AG04450 (cell line): ENCODE results near the gene ZNF317. TPM values are rescaled to one million over a fixed set of nuclear protein-coding genes. Genes with fewer than 3 reads are reported as not detected.
"Not testable (repeated sequence)": the region's sequence is repeated elsewhere in the genome, so short reads cannot be mapped to it uniquely, and the experiment has no call there.

Experiments used
- CTCF ChIA-PET: fragments of 300-600, 350-600 bp; formaldehyde crosslinking; extraction: SDS; loops from one replicate; lab custom pipeline; 2022; ENCODE audit warnings: antibody characterized with exemption, inconsistent platforms; lab: Charles Lee
- POLR2A ChIA-PET: fragments of 350-600 bp; formaldehyde crosslinking; extraction: SDS; loops from one replicate; lab custom pipeline; 2021; ENCODE audit warnings: antibody characterized with exemption, inconsistent platforms; lab: Yijun Ruan, JAX
- DNase-seq: peaks from one replicate; pipeline ENCODE4 v3.0.0-alpha.2; 2011; ENCODE audit warnings: low read depth, low spot score
- H3K27ac ChIP-seq: one replicate; pipeline ENCODE4 v1.5.1; 2012; ENCODE audit warnings: low read depth, low read length, control low read depth
- H3K27me3 ChIP-seq: one replicate; pipeline ENCODE4 v1.6.0; 2012; ENCODE audit warnings: low read length; ENCODE audit not compliant: control insufficient read depth, insufficient read depth
- H3K4me3 ChIP-seq: 2 replicates; pipeline ENCODE4 v1.5.1; 2011; ENCODE audit warnings: mild to moderate bottlenecking, low read depth, low read length, control low read depth
- H3K9me3 ChIP-seq: 2 replicates; pipeline ENCODE4 v1.5.1; 2012; ENCODE audit warnings: low read length; ENCODE audit not compliant: control insufficient read depth, insufficient read depth
- polyA plus RNA-seq: library from polyadenylated mRNA; depleted of rRNA; stranded (reverse); fragments of >200 nt; gene quantifications from 2 replicates; pipeline ENCODE4 v1.2.3, GENCODE V29; 2011; rRNA removed
- TF ChIP-seq, protein P1 (sequence below): IDR thresholded peaks from 2 replicates; pipeline ENCODE4 v1.5.1; 2011; ENCODE audit warnings: low read depth, low read length, control low read depth, inconsistent platforms

The ZNF317 gene
- polyA plus RNA-seq, 1 experiment = 19.6 TPM

DNA sequence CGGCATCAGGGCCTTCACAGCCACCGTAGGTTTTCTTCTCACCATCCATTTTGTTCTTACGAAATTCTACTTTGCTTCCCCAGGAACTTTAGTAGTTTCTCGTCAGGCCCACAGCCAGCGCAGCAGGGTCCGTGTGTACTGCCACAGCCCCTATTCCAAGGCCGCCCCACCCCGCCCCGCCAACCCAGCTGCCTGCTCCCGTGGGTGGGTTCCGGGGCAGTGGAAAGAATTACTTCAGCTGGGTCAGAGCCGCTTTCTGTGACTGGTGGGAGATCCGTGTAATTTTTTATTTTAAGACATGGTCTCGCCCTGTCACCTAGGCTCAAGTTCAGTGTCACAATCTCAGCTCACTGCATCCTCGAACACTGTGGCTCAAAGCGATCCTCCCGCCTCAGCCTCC lies 42.8 kb downstream of the ZNF317 start:
- ChIA-PET CTCF (no interaction called here), POLR2A (no interaction called here)
- no peak overlapping the region for H3K4me3 ChIP-seq
- H3K27me3 ChIP-seq = no peaks in the 10 kb centered on the region
- no peak overlapping the region for H3K27ac ChIP-seq
- TF ChIP-seq, protein P1, sequence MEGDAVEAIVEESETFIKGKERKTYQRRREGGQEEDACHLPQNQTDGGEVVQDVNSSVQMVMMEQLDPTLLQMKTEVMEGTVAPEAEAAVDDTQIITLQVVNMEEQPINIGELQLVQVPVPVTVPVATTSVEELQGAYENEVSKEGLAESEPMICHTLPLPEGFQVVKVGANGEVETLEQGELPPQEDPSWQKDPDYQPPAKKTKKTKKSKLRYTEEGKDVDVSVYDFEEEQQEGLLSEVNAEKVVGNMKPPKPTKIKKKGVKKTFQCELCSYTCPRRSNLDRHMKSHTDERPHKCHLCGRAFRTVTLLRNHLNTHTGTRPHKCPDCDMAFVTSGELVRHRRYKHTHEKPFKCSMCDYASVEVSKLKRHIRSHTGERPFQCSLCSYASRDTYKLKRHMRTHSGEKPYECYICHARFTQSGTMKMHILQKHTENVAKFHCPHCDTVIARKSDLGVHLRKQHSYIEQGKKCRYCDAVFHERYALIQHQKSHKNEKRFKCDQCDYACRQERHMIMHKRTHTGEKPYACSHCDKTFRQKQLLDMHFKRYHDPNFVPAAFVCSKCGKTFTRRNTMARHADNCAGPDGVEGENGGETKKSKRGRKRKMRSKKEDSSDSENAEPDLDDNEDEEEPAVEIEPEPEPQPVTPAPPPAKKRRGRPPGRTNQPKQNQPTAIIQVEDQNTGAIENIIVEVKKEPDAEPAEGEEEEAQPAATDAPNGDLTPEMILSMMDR = no peak
- no peak for DNase-seq
- peaks cover 20% of the 10 kb centered on the region for H3K9me3 ChIP-seq

DNA sequence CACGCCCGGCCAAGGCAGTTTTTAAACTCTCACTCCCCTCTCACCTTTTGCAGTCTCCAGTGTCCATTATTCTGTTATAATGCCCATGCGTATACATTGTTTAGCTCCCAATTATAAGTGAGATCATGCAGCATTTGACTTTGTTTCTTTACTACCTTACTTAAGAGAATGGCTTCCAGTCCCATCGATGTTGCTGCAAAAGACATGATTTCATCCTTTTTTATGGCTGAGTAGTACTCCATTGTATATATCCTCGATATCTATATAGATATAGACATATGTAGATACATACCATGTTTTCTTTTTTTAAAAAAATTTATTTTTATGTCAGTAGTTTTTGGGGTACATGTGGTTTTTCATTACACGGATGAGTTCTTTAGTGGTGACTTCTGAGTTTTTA lies 47.0 kb downstream of the ZNF317 start:
- no peak overlapping the region for H3K4me3 ChIP-seq
- ChIA-PET POLR2A (no interaction called here), CTCF (no interaction called here)
- H3K27me3 ChIP-seq = no peaks in the 10 kb centered on the region
- no peak overlapping the region for H3K27ac ChIP-seq
- H3K9me3 ChIP-seq = peaks cover 24% of the 10 kb centered on the region
- DNase-seq = no peak
- TF ChIP-seq, protein P1 = no peak

DNA sequence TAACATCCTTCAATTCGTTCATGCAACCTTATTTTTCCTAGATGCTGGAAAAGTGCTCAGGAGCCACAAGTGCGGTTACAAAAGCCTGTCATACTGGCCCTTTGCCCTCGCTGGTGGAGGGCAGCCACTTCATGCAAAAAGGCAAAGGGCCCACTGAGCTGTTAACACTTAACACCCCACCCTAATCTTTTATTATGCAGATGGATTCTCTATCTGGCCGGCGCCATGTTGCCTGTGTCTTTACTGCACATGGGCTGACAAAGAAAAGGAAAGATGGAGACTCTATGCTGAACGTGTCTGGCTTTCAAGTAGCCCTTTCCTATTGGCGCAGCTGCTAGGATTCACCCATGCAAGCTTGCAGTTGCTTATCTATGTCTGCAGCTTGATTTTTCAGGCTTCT lies 49.3 kb downstream of the ZNF317 start:
- Histone ChIP-seq H3K27me3 (no peaks in the 10 kb centered on the region), H3K27ac (no peak overlapping the region), H3K9me3 (peaks cover 8% of the 10 kb centered on the region; the same call in 1 of the 2 replicates), H3K4me3 (no peak overlapping the region)
- TF ChIP-seq, protein P1 = no peak
- no peak for DNase-seq
- ChIA-PET POLR2A (no interaction called here), CTCF (no interaction called here)

DNA sequence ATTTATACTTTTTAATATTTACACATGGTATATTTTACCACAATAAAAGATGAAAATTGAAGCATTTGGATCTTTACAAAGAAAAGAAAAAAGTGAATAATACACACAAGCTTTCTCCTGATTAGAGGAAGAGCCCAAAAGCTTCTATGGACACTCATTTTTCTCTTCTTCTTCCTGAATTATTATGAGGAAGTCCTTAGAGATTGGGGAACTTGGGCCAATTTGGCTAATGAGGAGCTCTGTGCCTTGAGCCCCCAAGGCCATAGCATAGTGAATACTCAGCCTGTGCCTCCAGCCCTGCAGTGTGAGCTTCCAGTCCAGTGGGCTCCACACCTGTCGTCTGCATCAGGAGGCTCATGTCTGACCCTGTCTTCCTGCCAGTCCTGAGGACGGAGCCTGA lies 57.8 kb downstream of the ZNF317 start:
- POLR2A ChIA-PET, H3K27me3 ChIP-seq: not testable (repeated sequence)

DNA sequence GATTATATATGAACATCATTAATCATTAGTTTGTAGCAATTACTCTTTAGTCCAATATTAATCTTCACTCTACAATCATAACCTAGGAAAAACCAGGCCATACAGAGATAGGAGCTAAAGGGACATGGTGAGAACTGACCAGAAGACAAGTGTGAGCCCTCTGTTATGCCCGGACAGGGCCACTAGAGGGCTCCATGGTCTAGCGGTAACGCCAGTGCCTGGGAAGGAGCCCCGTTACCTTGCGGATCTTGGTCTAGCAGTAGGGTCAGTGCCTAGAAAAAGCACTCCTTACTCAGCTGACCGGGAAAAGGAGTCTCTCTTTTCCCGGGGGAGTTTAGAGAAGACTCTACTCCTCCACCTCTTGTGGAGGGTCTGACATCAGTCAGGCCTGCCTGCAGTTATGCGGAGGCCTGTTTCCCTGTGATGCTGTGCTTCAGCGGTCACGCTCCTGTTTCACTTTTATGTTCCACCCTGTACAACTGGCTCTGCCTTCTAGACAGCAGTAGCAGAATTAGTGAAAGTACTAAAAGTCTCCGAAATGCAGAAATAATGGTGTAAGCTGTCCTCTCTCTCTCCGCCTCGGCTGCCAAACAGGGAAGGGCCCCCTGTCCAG lies 65.4 kb downstream of the ZNF317 start:
- TF ChIP-seq, protein P1 = peak; percentile 82
- POLR2A ChIA-PET = no interaction called here
- DNase-seq = peak; percentile 16
- peak overlapping the region; percentile 29 for H3K4me3 ChIP-seq
- H3K27ac ChIP-seq = no peak overlapping the region
- H3K27me3 ChIP-seq = no peaks in the 10 kb centered on the region
- peaks cover 2% of the 10 kb centered on the region; the same call in 1 of the 2 replicates for H3K9me3 ChIP-seq
- CTCF ChIA-PET = interaction anchor here (0.5 to 3.0 kb wide), 11 partner anchors 11 to 593 kb away, joined by 3 to 16 read pairs (median 3); no protein-coding TSS in a partner anchor

More for the DNA sequence above, 57.8 kb downstream of the ZNF317 start:
- H3K9me3 ChIP-seq, DNase-seq, CTCF ChIA-PET, H3K4me3 ChIP-seq, H3K27ac ChIP-seq: not testable (repeated sequence)

Other genes starting within 250 kb of the ZNF317 start
- gene MUC16, start 130.0 kb upstream of the ZNF317 start, polyA plus RNA-seq = not detected in 2 replicates
- not detected in 2 replicates for gene OR1M1, start 53.3 kb upstream of the ZNF317 start, polyA plus RNA-seq
- gene OR7G2, start 32.9 kb upstream of the ZNF317 start, polyA plus RNA-seq = not detected in 2 replicates
- gene OR7G1, start 24.6 kb upstream of the ZNF317 start, polyA plus RNA-seq = not detected in 2 replicates
- not detected in 2 replicates for gene OR7G3, start 13.4 kb upstream of the ZNF317 start, polyA plus RNA-seq
- not detected in 2 replicates for gene OR7D2, start 38.6 kb downstream of the ZNF317 start, polyA plus RNA-seq
- gene OR7D4, start 79.2 kb downstream of the ZNF317 start, polyA plus RNA-seq = not detected in 2 replicates
- not detected in 2 replicates for gene OR7E24, start 110.5 kb downstream of the ZNF317 start, polyA plus RNA-seq
- gene ZNF699, start 169.4 kb downstream of the ZNF317 start, polyA plus RNA-seq = 3.2 and 3.3 TPM in 2 replicates
- gene ZNF559, start 183.8 kb downstream of the ZNF317 start, polyA plus RNA-seq = 20.9 and 27.8 TPM in 2 replicates
- gene ZNF177, start 222.6 kb downstream of the ZNF317 start, polyA plus RNA-seq = 2.3 and 3.3 TPM in 2 replicates